ENCODE measurements around the gene TSEN34. TPM values are rescaled to one million over a fixed set of nuclear protein-coding genes. Genes with fewer than 3 reads are reported as not detected.
"Not testable (repeated sequence)": the region's sequence is repeated elsewhere in the genome, so short reads cannot be mapped to it uniquely, and the experiment has no call there.

TSEN34 gene
- total RNA-seq, 1 donor from 2014 or later: 38.6 TPM

DNA sequence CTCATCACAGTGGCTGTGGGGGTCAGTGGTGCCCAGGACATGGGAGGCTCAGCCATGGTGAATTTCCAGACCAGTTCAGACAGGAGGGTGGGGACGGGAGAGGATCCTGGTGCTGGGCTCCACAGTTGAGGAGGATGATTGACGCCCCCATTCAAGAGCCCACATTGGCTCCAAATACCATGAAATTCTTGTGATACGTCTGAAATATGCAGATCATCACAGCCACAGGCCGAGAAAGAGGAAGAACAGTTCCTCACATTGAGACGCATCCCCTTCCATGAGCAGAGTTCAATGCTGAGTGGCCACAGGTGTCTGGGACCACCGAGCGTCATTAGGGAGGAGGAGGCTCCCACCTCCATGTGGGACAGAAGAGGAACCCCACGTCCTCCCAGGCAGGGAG lies 52.7 kb downstream of the TSEN34 start:
- DNase-seq (ENCODE audit: low spot score, unreplicated experiment): not testable (repeated sequence)

More for the DNA sequence above, 52.7 kb downstream of the TSEN34 start:
- not testable (repeated sequence) for H3K27ac Mint-ChIP-seq; H3K4me1 Mint-ChIP-seq (ENCODE audit: low read depth); H3K4me3 Mint-ChIP-seq (ENCODE audit: low read depth); H3K36me3 Mint-ChIP-seq (ENCODE audit: insufficient read depth); H3K9me3 Mint-ChIP-seq (ENCODE audit: low read depth)
- H3K27me3 Mint-ChIP-seq: peaks cover 22% of the 10 kb centered on the region

Other genes with a start within 250 kb of the TSEN34 start
- gene CACNG8, start 228.4 kb upstream of the TSEN34 start, total RNA-seq: 0.36 and 0.40 TPM in 2 replicates
- 7.6 and 8.4 TPM in 2 replicates for gene CACNG6, start 199.7 kb upstream of the TSEN34 start, total RNA-seq
- gene VSTM1, start 127.4 kb upstream of the TSEN34 start, total RNA-seq: not detected in 2 replicates
- gene TARM1, start 109.9 kb upstream of the TSEN34 start, total RNA-seq: not detected in 2 replicates
- not detected in 2 replicates for gene OSCAR, start 90.5 kb upstream of the TSEN34 start, total RNA-seq
- 139 and 162 TPM in 2 replicates for gene NDUFA3, start 88.5 kb upstream of the TSEN34 start, total RNA-seq
- gene TFPT, start 75.7 kb upstream of the TSEN34 start, total RNA-seq: 21.1 and 21.8 TPM in 2 replicates
- 71.3 and 78.8 TPM in 2 replicates for gene PRPF31, start 75.6 kb upstream of the TSEN34 start, total RNA-seq
- 75.4 and 77.3 TPM in 2 replicates for gene CNOT3, start 53.5 kb upstream of the TSEN34 start, total RNA-seq
- gene LENG1, start 31.6 kb upstream of the TSEN34 start, total RNA-seq: 6.8 and 7.2 TPM in 2 replicates
- gene TMC4, start 18.1 kb upstream of the TSEN34 start, total RNA-seq: 119 and 125 TPM in 2 replicates
- 91.5 and 99.1 TPM in 2 replicates for gene MBOAT7, start 1.7 kb upstream of the TSEN34 start, total RNA-seq
- 1,160 and 1,179 TPM in 2 replicates for gene RPS9, start 9.6 kb downstream of the TSEN34 start, total RNA-seq
- 0.50 TPM in 1 of 2 replicates, not detected in the other for gene LILRB3, start 31.7 kb downstream of the TSEN34 start, total RNA-seq
- gene LILRA6, start 51.5 kb downstream of the TSEN34 start, total RNA-seq: not detected in 2 replicates
- gene LILRB5, start 66.0 kb downstream of the TSEN34 start, total RNA-seq: not detected in 2 replicates
- gene LILRB2, start 89.8 kb downstream of the TSEN34 start, total RNA-seq: not detected in 2 replicates
- not detected in 2 replicates for gene LILRA5, start 121.9 kb downstream of the TSEN34 start, total RNA-seq
- gene LILRA4, start 147.9 kb downstream of the TSEN34 start, total RNA-seq: not detected in 2 replicates
- not detected in 2 replicates for gene LAIR1, start 173.6 kb downstream of the TSEN34 start, total RNA-seq
- gene TTYH1, start 224.2 kb downstream of the TSEN34 start, total RNA-seq: 133 and 144 TPM in 2 replicates